ENCODE data around the gene NR2C2. TPM values are rescaled to one million over a fixed set of nuclear protein-coding genes. Genes with fewer than 3 reads are reported as not detected.

Gene NR2C2
- total RNA-seq, 1 donor, result 26.3 TPM

- H3K4me3 ChIP-seq (ENCODE audit: low read depth, low read length), result no peak overlapping the region
- TF ChIP-seq CTCF (IDR thresholded peaks at IDR 0.05; ENCODE audit: insufficient read depth, low read depth, low read length), result no peak
- no peak for DNase-seq (ENCODE audit: low read depth)
Measured at GRCh38 chr3:15049584-15049983, 102.2 kb downstream of the NR2C2 start.

GRCh38 chr3:15050405-15051092 lies 103.2 kb downstream of the NR2C2 start:
- H3K4me3 ChIP-seq (ENCODE audit: low read depth, low read length), result no peak overlapping the region
- DNase-seq (ENCODE audit: low read depth), result no peak
- no peak for TF ChIP-seq CTCF (IDR thresholded peaks at IDR 0.05; ENCODE audit: insufficient read depth, low read depth, low read length)

GRCh38 chr3:15051531-15051930 lies 104.1 kb downstream of the NR2C2 start:
- no peak overlapping the region for H3K4me3 ChIP-seq (ENCODE audit: low read depth, low read length)
- peak; percentile 38 for DNase-seq (ENCODE audit: low read depth)
- TF ChIP-seq CTCF (IDR thresholded peaks at IDR 0.05; ENCODE audit: insufficient read depth, low read depth, low read length), result peak; percentile 80

- no peak for DNase-seq (ENCODE audit: low read depth)
Measured at GRCh38 chr3:15052335-15053242, 105.2 kb downstream of the NR2C2 start.

GRCh38 chr3:15053541-15053940 lies 106.2 kb downstream of the NR2C2 start:
- no peak overlapping the region for H3K4me3 ChIP-seq (ENCODE audit: low read depth, low read length)
- no peak for DNase-seq (ENCODE audit: low read depth)
- TF ChIP-seq CTCF (IDR thresholded peaks at IDR 0.05; ENCODE audit: insufficient read depth, low read depth, low read length), result no peak

More at GRCh38 chr3:15052335-15053242, 105.2 kb downstream of the NR2C2 start:
- no peak for TF ChIP-seq CTCF (IDR thresholded peaks at IDR 0.05; ENCODE audit: insufficient read depth, low read depth, low read length)
- H3K4me3 ChIP-seq (ENCODE audit: low read depth, low read length), result no peak overlapping the region

- no peak for DNase-seq (ENCODE audit: low read depth)
- no peak for TF ChIP-seq CTCF (IDR thresholded peaks at IDR 0.05; ENCODE audit: insufficient read depth, low read depth, low read length)
- H3K4me3 ChIP-seq (ENCODE audit: low read depth, low read length), result no peak overlapping the region
Measured at GRCh38 chr3:15055019-15055557, 107.7 kb downstream of the NR2C2 start.

All from fibroblast of villous mesenchyme (primary cell).